Measurements from ENCODE around the gene NSG2. TPM values are rescaled to one million over a fixed set of nuclear protein-coding genes. Genes with fewer than 3 reads are reported as not detected.

NSG2 gene
- total RNA-seq, 1 donor from 2014 or later = 7.1 TPM

DNA sequence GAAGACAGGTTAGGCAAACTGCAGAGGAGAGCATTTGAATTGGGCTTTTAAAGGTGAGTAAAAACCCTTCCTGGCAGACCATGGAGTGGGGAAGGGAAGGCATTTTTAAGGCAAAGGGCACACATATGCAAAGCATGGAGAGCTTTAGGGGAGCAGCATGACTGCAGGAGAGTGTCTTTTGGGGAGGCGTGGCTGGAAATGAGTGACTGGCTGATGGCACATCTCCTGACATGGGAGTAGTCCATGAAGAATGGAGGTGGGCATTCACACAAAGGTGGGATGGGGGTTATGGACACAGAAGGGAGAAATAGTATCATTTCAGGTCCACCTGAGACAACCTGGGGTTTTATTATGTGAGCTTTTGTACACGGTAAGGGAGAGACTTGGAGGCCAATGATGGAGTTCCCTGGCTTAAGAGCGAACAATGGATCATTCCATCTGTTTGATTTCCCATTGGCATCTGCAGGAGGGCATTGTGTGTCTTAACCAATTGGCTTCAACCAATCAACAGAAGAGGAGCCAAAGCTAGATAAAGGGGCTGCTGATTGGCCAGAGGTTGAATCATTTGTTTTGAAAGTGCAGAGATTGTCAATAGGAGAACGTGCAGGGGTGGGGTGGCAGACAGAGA, 2.1 kb downstream of the NSG2 start:
- TF ChIP-seq POLR2A (IDR thresholded peaks at IDR 0.05) (no peak), POLR2AphosphoS5 (IDR thresholded peaks at IDR 0.05; ENCODE audit: insufficient read depth in 1 of 2, low read depth in 1 of 2) (no peak)
- TF ChIP-seq, protein P1, sequence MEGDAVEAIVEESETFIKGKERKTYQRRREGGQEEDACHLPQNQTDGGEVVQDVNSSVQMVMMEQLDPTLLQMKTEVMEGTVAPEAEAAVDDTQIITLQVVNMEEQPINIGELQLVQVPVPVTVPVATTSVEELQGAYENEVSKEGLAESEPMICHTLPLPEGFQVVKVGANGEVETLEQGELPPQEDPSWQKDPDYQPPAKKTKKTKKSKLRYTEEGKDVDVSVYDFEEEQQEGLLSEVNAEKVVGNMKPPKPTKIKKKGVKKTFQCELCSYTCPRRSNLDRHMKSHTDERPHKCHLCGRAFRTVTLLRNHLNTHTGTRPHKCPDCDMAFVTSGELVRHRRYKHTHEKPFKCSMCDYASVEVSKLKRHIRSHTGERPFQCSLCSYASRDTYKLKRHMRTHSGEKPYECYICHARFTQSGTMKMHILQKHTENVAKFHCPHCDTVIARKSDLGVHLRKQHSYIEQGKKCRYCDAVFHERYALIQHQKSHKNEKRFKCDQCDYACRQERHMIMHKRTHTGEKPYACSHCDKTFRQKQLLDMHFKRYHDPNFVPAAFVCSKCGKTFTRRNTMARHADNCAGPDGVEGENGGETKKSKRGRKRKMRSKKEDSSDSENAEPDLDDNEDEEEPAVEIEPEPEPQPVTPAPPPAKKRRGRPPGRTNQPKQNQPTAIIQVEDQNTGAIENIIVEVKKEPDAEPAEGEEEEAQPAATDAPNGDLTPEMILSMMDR (IDR thresholded peaks at IDR 0.05) = no peak
- no peaks in the 10 kb centered on the region for H3K9me3 ChIP-seq
- intact Hi-C loops (cut with DNase I) = loop anchor here (10.0 kb wide), 1 partner anchor 267 kb away; no protein-coding TSS in a partner anchor

DNA sequence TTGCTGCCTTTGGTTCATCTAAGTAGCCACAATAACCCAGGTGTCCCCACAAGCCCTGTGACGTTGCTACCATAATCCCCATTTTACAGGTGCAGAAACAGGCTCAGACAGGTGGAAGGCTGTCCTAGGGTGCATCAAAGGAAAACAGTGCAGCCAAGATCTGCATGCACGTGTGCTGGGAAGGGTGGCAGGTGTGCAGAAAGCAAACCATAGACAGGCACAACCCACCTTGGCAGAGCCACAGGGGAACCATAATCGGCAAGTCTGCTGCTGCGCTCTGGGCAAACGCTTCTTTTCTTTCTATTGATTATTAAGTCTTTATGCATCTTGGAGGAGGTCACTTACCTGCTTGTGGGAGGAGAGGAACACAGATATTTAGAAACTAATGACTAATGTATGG, 7.1 kb downstream of the NSG2 start:
- TF ChIP-seq, protein P1 (IDR thresholded peaks at IDR 0.05) = no peak
- TF ChIP-seq POLR2AphosphoS5 (IDR thresholded peaks at IDR 0.05; ENCODE audit: insufficient read depth in 1 of 2, low read depth in 1 of 2) (no peak), POLR2A (IDR thresholded peaks at IDR 0.05) (no peak)
- no peaks in the 10 kb centered on the region for H3K9me3 ChIP-seq
- no peaks in the 10 kb centered on the region for H3K36me3 ChIP-seq
- H3K27ac ChIP-seq = no peak overlapping the region
- no peaks in the 10 kb centered on the region for H3K27me3 ChIP-seq
- no peaks in the 10 kb centered on the region for H3K4me1 ChIP-seq
- no peak for DNase-seq (ENCODE audit: extremely low spot score in 2 of 2)
- no peak overlapping the region for H3K4me3 ChIP-seq
- intact Hi-C loops (cut with DNase I) = no loop called here

More for the DNA sequence above, 2.1 kb downstream of the NSG2 start:
- H3K36me3 ChIP-seq = no peaks in the 10 kb centered on the region
- H3K4me3 ChIP-seq = no peak overlapping the region
- no peak for DNase-seq (ENCODE audit: extremely low spot score in 2 of 2)
- H3K27ac ChIP-seq = no peak overlapping the region
- no peaks in the 10 kb centered on the region for H3K4me1 ChIP-seq
- no peaks in the 10 kb centered on the region for H3K27me3 ChIP-seq

DNA sequence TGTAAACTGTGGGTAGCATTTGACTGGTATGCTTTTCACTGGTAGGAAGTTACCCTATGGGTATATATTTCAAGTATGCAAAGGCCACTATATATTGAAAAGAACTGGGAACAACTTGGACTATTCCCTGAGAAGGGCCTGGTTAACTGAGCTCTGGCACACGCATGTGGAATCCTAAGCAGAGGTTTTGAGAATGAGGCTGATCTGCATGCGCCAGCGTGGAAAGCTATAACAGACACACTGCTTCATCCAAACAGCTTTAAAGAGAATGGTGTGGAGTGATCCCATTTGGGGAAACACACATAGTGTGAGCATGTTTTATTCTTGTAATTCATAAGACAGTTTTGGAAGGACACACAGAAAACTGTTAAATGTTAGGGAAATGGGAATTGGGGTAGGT, 8.4 kb downstream of the NSG2 start:
- DNase-seq (ENCODE audit: extremely low spot score in 2 of 2) = no peak
- Histone ChIP-seq H3K4me3 (no peak overlapping the region), H3K27ac (no peak overlapping the region), H3K9me3 (no peaks in the 10 kb centered on the region), H3K27me3 (no peaks in the 10 kb centered on the region), H3K36me3 (no peaks in the 10 kb centered on the region), H3K4me1 (no peaks in the 10 kb centered on the region)
- TF ChIP-seq POLR2AphosphoS5 (IDR thresholded peaks at IDR 0.05; ENCODE audit: insufficient read depth in 1 of 2, low read depth in 1 of 2) = no peak
- TF ChIP-seq POLR2A (IDR thresholded peaks at IDR 0.05) = no peak
- TF ChIP-seq, protein P1 (IDR thresholded peaks at IDR 0.05) = no peak
- intact Hi-C loops (cut with DNase I) = no loop called here

DNA sequence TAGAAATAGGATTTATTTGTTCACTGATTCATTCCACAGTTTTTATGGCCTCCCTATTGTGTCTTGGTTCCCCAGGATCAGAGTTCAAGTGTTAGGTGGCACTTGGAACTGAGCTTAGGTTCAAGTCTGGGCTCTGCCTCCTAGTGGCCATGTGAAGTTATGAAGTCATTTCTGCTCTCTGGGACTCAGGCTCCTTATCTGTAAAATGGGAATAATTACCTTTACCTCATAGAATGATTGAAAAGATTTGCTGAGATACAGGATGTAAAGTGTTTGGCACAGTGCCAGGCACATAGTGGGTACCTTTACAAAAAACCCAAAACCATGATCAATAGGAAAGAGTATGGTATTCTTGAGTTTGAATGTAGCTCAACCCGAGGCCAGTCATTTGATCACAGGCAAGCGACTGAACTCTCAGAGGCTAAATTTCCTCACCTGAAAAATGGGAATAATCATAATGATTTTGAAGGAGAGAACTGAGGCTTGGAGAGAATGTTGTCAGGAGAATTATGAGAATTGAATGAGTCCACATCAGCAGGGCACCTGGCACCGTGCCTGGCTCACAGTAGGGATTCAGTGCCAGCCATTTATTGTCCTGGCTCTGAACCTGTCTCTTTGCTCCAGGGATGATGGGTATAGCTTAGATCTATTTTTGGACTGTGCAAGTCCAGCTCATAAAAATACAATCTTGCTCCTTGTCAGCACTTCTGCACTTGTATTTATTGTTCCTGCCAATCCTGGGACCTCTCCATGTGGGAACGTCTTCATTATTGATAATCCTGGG, 10.8 kb downstream of the NSG2 start:
- Histone ChIP-seq H3K4me3 (no peak overlapping the region), H3K36me3 (no peaks in the 10 kb centered on the region), H3K27me3 (no peaks in the 10 kb centered on the region), H3K9me3 (no peaks in the 10 kb centered on the region), H3K4me1 (no peaks in the 10 kb centered on the region), H3K27ac (no peak overlapping the region)
- DNase-seq (ENCODE audit: extremely low spot score in 2 of 2) = no peak
- intact Hi-C loops (cut with DNase I) = no loop called here
- no peak for TF ChIP-seq POLR2A (IDR thresholded peaks at IDR 0.05)
- TF ChIP-seq, protein P1 (IDR thresholded peaks at IDR 0.05) = no peak
- TF ChIP-seq POLR2AphosphoS5 (IDR thresholded peaks at IDR 0.05; ENCODE audit: insufficient read depth in 1 of 2, low read depth in 1 of 2) = no peak

DNA sequence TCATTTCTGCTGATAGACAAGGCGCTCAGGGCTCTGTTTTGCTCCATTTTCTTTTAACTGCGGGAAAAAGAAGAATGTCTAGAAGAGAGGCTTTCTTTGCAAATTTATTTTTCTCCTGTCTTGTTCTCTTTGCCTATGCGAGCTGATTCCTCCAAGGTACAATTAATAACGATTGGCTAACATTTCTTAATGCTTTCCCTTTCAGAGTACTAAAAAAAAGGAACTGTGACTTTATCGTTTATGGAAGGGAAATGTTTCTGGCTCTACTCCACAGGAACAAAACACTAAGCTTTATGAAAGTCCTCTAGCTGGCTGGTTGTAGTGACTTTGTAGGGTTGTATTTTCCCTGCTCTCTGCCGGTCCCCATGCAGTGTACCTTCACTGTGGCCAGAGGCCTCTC, 11.7 kb downstream of the NSG2 start:
- intact Hi-C loops (cut with DNase I) = no loop called here
- H3K36me3 ChIP-seq = no peaks in the 10 kb centered on the region
- no peak overlapping the region for H3K27ac ChIP-seq
- no peaks in the 10 kb centered on the region for H3K27me3 ChIP-seq
- DNase-seq (ENCODE audit: extremely low spot score in 2 of 2) = no peak
- no peak overlapping the region for H3K4me3 ChIP-seq
- TF ChIP-seq, protein P1 (IDR thresholded peaks at IDR 0.05) = no peak
- TF ChIP-seq POLR2AphosphoS5 (IDR thresholded peaks at IDR 0.05; ENCODE audit: insufficient read depth in 1 of 2, low read depth in 1 of 2) (no peak), POLR2A (IDR thresholded peaks at IDR 0.05) (no peak)
- no peaks in the 10 kb centered on the region for H3K4me1 ChIP-seq
- no peaks in the 10 kb centered on the region for H3K9me3 ChIP-seq
